ENCODE measurements around the gene CYB561. TPM values are rescaled to one million over a fixed set of nuclear protein-coding genes. Genes with fewer than 3 reads are reported as not detected.

Gene CYB561
- total and polyA plus RNA-seq, 2 of the 4 experiments (the other 2 are of a cell fraction), result 2.5 to 3.0 TPM

- no peak overlapping the region; the same call in 1 of the 2 replicates for H3K9ac ChIP-seq (ENCODE audit: low read depth, low read length)
- H3K4me3 ChIP-seq (ENCODE audit: insufficient read depth, low read depth, low read length), result no peak overlapping the region
- H3K27me3 ChIP-seq (ENCODE audit: control insufficient read depth, insufficient read depth, low read length), result no peaks in the 10 kb centered on the region
- 0 out of 2 replicates have a peak overlapping the region, but pooled peaks have one; percentile 28 for H2AK5ac ChIP-seq (ENCODE audit: low read depth, low read length)
- H3K79me1 ChIP-seq (ENCODE audit: low read depth in 1 of 2, low read length in 2 of 2), result peaks cover 19 to 22% of the 10 kb centered on the region in 2 experiments
- no peak overlapping the region; the same call in 2 of the 3 replicates for H2BK15ac ChIP-seq (ENCODE audit: low read depth, low read length)
- H4K5ac ChIP-seq (ENCODE audit: low read depth, low read length), result 0 out of 2 replicates have a peak overlapping the region, but pooled peaks have one; percentile 42
- H3K9me1 ChIP-seq (ENCODE audit: insufficient read depth, low read length), result peaks cover 3% of the 10 kb centered on the region; the same call in 1 of the 2 replicates
- no peak overlapping the region for H3K4ac ChIP-seq (ENCODE audit: low read depth, low read length)
- H2BK120ac ChIP-seq (ENCODE audit: low read depth, low read length), result no peak overlapping the region
- H3K9me3 ChIP-seq (ENCODE audit: control insufficient read depth, insufficient read depth, low read length), result no peaks in the 10 kb centered on the region
- ChIA-PET POLR2A (ENCODE audit: unreplicated experiment) (no interaction called here), CTCF (no interaction called here)
- H3K18ac ChIP-seq (ENCODE audit: low read depth, low read length), result peak overlapping the region; percentile 29; the same call in 1 of the 2 replicates
- H3K27ac ChIP-seq (ENCODE audit: insufficient read depth, low read length), result no peak overlapping the region
- intact Hi-C loops (cut with micrococcal nuclease) (no loop called here), in situ Hi-C loops (cut with MboI; ENCODE audit: low sequenced_read_pairs) (no loop called here), dilution Hi-C loops (cut with HindIII; ENCODE audit: low sequenced_read_pairs, unreplicated experiment) (no loop called here)
- H2BK20ac ChIP-seq (ENCODE audit: low read depth, low read length), result no peak overlapping the region
- H2AK9ac ChIP-seq (replicated peaks; ENCODE audit: low read depth, low read length, poor library complexity), result no peak overlapping the region
- H3K4me2 ChIP-seq (ENCODE audit: low read depth, low read length), result peak overlapping the region; percentile 39; the same call in 1 of the 2 replicates
- no peak overlapping the region; the same call in 1 of the 2 replicates for H3K23ac ChIP-seq (ENCODE audit: low read depth, low read length)
- no peak overlapping the region for H3K56ac ChIP-seq (ENCODE audit: extremely low read depth, insufficient read depth, low read length)
- BruUV-seq (replicated peaks), result no TSS peak
- H3K4me1 ChIP-seq (ENCODE audit: control insufficient read depth, insufficient read depth, low read length), result peaks cover 8% of the 10 kb centered on the region; the same call in 1 of the 2 replicates
- 0 out of 2 replicates have a peak overlapping the region, but pooled peaks have one; percentile 35 for H3K14ac ChIP-seq (replicated peaks; ENCODE audit: low read depth, low read length)
- H4K8ac ChIP-seq (ENCODE audit: low read depth in 2 of 2, low read length in 2 of 2), result 0 out of 4 replicates have a peak overlapping the region, but pooled peaks of 1 of the 2 experiments have one; percentile 29
- ATAC-seq (ENCODE audit: low read depth) (peak; percentile 81), DNase-seq (peak; percentile 71)
- H2AFZ ChIP-seq (replicated peaks; ENCODE audit: low read length, poor library complexity), result no peak overlapping the region
- peaks cover 4% of the 10 kb centered on the region; the same call in 1 of the 2 replicates for H4K20me1 ChIP-seq (ENCODE audit: insufficient read depth, low read length)
- TF ChIP-seq BHLHE40 (IDR thresholded peaks at IDR 0.05; ENCODE audit: low read depth, low read length) (no peak), MAZ (IDR thresholded peaks at IDR 0.05; ENCODE audit: borderline replicate concordance, low read depth, low read length) (no peak), FOS (IDR thresholded peaks at IDR 0.05; ENCODE audit: low read depth, low read length) (no peak), RAD21 (IDR thresholded peaks at IDR 0.05; ENCODE audit: low read length) (no peak), MAFK (IDR thresholded peaks at IDR 0.05; ENCODE audit: low read depth, low read length) (no peak), NFE2L2 (IDR thresholded peaks at IDR 0.05; ENCODE audit: low read depth, low read length) (no peak), CEBPB (IDR thresholded peaks at IDR 0.05; ENCODE audit: low read depth, low read length) (no peak), RFX5 (IDR thresholded peaks at IDR 0.05; ENCODE audit: low read depth, low read length) (no peak)
- TF ChIP-seq, protein P1, sequence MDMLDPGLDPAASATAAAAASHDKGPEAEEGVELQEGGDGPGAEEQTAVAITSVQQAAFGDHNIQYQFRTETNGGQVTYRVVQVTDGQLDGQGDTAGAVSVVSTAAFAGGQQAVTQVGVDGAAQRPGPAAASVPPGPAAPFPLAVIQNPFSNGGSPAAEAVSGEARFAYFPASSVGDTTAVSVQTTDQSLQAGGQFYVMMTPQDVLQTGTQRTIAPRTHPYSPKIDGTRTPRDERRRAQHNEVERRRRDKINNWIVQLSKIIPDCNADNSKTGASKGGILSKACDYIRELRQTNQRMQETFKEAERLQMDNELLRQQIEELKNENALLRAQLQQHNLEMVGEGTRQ (IDR thresholded peaks at IDR 0.05; ENCODE audit: low read depth, low read length), result no peak
- H2BK5ac ChIP-seq (ENCODE audit: low read depth, low read length, poor library complexity, severe bottlenecking), result peak overlapping the region; percentile 63
- H4K91ac ChIP-seq (ENCODE audit: insufficient read depth, low read depth, low read length), result no peak overlapping the region
- peaks cover 5% of the 10 kb centered on the region for H3K36me3 ChIP-seq (ENCODE audit: control insufficient read depth, insufficient read depth, low read length)
These were observed 63.3 kb downstream of the CYB561 start for GRCh38 chr17:63382826-63383225.

Small RNA genes within 50 kb of the gene (microRNA-seq; reads per million reads assigned to microRNA genes)
- not detected for gene AC005828.6 (ENCODE audit: insufficient read depth, insufficient read length)

Small RNA genes within 50 kb of the gene (small RNA-seq; reads per million reads assigned to genes)
- gene AC005828.6, result 0 reads per million in 5 experiments

Other genes starting within 250 kb of the CYB561 start
- gene ACE, start 30.8 kb upstream of the CYB561 start, total RNA-seq (2012; rRNA removed), result 1.4 TPM in 2 replicates
- gene ACE, start 30.8 kb upstream of the CYB561 start, polyA plus RNA-seq (2012; rRNA removed), result 3.5 and 5.8 TPM in 2 replicates
- gene KCNH6, start 77.1 kb upstream of the CYB561 start, total RNA-seq (2012; rRNA removed), result 0.18 and 0.28 TPM in 2 replicates
- 0.17 and 0.32 TPM in 2 replicates for gene KCNH6, start 77.1 kb upstream of the CYB561 start, polyA plus RNA-seq (2012; rRNA removed)
- 31.4 and 40.9 TPM in 2 replicates for gene DCAF7, start 104.2 kb upstream of the CYB561 start, total RNA-seq (2012; rRNA removed)
- gene DCAF7, start 104.2 kb upstream of the CYB561 start, polyA plus RNA-seq (2012; rRNA removed), result 52.4 and 52.8 TPM in 2 replicates
- 6.5 and 9.4 TPM in 2 replicates for gene TACO1, start 154.6 kb upstream of the CYB561 start, total RNA-seq (2012; rRNA removed)
- 28.8 and 32.8 TPM in 2 replicates for gene TACO1, start 154.6 kb upstream of the CYB561 start, polyA plus RNA-seq (2012; rRNA removed)
- gene MAP3K3, start 176.1 kb upstream of the CYB561 start, total RNA-seq (2012; rRNA removed), result 24.2 and 25.6 TPM in 2 replicates
- gene MAP3K3, start 176.1 kb upstream of the CYB561 start, polyA plus RNA-seq (2012; rRNA removed), result 19.1 TPM in 2 replicates

Data from IMR-90 (cell line).